ENCODE results near the gene PDCD7. TPM values are rescaled to one million over a fixed set of nuclear protein-coding genes. Genes with fewer than 3 reads are reported as not detected.

Gene PDCD7
- total RNA-seq, 4 donors from 2014 or later = 6.5 to 23.1 (median 17.8) TPM

DNA sequence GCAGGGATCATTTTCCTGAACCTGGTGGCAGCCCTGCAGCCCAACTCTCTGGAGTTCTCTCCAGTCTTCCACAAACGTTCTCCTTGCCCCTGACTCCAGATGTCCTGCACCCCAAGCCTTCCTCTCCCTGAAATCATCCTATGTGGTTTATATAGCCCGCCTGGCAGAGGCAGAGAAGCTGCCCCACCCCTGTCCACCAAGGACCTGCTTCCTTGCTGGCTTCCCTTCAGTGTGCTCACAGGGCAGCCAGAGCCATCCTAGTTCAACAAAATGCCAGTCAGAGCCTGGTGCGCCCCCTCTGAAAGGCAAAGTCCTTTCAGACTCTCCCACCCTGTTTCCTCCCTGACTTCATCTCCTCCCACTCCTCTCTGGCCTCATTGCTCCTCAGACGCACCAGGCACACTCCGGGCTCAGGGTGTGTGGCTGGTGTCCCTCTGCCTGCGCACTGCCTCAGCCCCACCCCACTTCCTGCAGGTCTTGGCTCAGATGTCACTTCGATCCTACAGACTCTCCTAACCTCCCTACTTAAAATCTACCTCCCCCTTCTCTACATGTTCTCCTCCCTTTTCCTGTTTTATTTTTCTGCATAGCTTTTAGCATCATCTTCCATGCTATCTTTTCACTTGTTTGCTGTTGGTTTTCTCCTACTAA is 51.2 kb downstream of the PDCD7 start:
- TF ChIP-seq, protein P1, sequence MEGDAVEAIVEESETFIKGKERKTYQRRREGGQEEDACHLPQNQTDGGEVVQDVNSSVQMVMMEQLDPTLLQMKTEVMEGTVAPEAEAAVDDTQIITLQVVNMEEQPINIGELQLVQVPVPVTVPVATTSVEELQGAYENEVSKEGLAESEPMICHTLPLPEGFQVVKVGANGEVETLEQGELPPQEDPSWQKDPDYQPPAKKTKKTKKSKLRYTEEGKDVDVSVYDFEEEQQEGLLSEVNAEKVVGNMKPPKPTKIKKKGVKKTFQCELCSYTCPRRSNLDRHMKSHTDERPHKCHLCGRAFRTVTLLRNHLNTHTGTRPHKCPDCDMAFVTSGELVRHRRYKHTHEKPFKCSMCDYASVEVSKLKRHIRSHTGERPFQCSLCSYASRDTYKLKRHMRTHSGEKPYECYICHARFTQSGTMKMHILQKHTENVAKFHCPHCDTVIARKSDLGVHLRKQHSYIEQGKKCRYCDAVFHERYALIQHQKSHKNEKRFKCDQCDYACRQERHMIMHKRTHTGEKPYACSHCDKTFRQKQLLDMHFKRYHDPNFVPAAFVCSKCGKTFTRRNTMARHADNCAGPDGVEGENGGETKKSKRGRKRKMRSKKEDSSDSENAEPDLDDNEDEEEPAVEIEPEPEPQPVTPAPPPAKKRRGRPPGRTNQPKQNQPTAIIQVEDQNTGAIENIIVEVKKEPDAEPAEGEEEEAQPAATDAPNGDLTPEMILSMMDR (IDR thresholded peaks at IDR 0.05) = no peak
- no peak for TF ChIP-seq POLR2A (IDR thresholded peaks at IDR 0.05)
- DNase-seq = peak in 2 of 3 donors; percentile 69 to 70
- H3K27ac ChIP-seq = peak overlapping the region in 2 of 4 donors; percentile 26 to 66
- no peaks in the 10 kb centered on the region for H3K27me3 ChIP-seq
- H3K4me1 ChIP-seq = peaks cover 0 to 47% (median 6%) of the 10 kb centered on the region in 4 donors
- H3K9me3 ChIP-seq = no peaks in the 10 kb centered on the region
- no peaks in the 10 kb centered on the region for H3K36me3 ChIP-seq
- no peak overlapping the region for H3K4me3 ChIP-seq

DNA sequence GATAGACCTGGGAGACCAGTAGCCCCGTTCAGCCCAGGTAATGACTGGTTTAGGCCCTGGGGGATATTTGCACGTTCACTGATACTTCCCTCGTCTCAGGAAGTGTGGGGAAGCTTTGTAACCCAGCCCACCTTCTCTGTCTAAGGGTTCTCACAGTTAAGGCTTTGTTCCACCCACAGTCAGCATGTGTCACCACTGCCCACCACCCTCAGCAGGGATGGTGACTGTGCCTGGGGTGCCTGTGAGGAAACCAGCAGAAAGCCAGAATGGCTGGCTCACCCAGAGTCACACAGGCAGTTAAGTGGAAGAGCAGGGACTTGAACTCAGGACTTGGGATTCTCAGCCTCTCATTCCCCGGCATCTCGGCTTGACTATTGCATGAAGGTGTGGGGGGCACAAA is 51.9 kb downstream of the PDCD7 start:
- H3K27ac ChIP-seq = peak overlapping the region in 1 of 4 donors; percentile 66
- H3K27me3 ChIP-seq = no peaks in the 10 kb centered on the region
- H3K4me1 ChIP-seq = peaks cover 0 to 43% (median 6%) of the 10 kb centered on the region in 4 donors
- no peaks in the 10 kb centered on the region for H3K9me3 ChIP-seq
- H3K4me3 ChIP-seq = no peak overlapping the region
- DNase-seq = no peak
- TF ChIP-seq, protein P1 (IDR thresholded peaks at IDR 0.05) = no peak
- TF ChIP-seq POLR2A (IDR thresholded peaks at IDR 0.05) = no peak
- H3K36me3 ChIP-seq = no peaks in the 10 kb centered on the region

DNA sequence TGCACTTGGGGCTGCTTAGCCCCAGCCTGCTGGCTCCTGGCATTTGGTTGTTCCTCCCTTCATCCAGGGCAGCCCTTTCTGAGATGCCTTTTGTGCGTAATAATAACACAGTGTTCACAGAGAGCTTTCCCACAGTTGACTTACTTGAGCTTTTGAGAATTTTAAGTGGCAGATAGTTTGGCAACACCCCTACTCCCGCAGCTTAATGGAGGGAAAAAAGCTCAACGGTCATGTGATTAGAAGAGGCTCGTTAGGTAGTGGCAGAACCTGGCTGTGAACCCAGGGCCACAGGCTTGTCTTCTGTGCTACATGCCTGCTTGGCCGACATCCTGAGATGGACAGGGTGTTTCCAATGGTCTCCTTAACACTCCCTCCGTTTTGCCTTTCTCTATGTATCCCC is 52.3 kb downstream of the PDCD7 start:
- no peak overlapping the region for H3K27ac ChIP-seq
- H3K27me3 ChIP-seq = no peaks in the 10 kb centered on the region
- H3K4me1 ChIP-seq = peaks cover 0 to 38% (median 6%) of the 10 kb centered on the region in 4 donors

DNA sequence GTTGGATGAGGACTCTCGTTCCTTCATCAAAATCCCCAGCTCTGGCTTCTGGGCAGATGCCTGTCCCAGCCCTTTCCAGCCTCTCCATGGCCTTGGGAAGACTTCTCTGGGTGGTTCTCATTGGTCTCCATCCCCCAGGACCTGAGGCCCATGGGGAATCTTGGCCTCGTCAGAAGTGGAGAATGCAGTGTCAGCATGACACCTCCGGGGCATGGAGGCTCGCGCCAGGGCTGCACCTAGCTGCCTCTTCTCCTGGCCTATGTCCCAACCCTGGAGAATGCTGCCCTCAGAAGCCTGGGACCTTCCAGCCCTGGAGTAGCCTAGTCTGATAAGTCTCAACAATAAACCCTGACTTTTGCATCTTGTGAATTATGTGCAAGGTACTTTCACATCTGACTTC is 54.0 kb downstream of the PDCD7 start:
- DNase-seq = no peak
- Histone ChIP-seq H3K36me3 (no peaks in the 10 kb centered on the region), H3K4me3 (no peak overlapping the region), H3K9me3 (no peaks in the 10 kb centered on the region), H3K4me1 (peaks cover 0 to 30% (median 6%) of the 10 kb centered on the region in 4 donors), H3K27ac (no peak overlapping the region), H3K27me3 (no peaks in the 10 kb centered on the region)
- no peak for TF ChIP-seq POLR2A (IDR thresholded peaks at IDR 0.05)
- TF ChIP-seq, protein P1 (IDR thresholded peaks at IDR 0.05) = no peak

More for the DNA sequence above, 52.3 kb downstream of the PDCD7 start:
- H3K36me3 ChIP-seq = no peaks in the 10 kb centered on the region
- no peaks in the 10 kb centered on the region for H3K9me3 ChIP-seq
- H3K4me3 ChIP-seq = no peak overlapping the region
- TF ChIP-seq, protein P1 (IDR thresholded peaks at IDR 0.05) = no peak
- no peak for TF ChIP-seq POLR2A (IDR thresholded peaks at IDR 0.05)
- DNase-seq = no peak

DNA sequence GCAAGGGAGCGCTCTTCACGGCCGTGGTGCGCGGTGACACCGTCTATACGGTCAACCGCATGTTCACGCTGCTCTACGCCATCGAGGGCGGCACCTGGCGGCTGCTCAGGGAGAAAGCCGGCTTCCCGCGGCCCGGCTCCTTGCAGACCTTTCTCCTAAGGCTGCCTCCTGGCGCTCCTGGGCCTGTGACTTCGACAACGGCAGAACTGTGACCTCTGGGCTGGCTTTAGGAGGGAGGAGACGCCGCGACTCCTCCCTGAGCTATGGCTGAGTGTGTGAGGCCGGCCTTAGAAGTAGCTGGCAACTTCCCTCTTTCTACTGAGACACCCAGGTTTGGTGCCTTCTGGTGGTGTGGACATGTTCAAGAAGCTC is 55.6 kb downstream of the PDCD7 start:
- H3K36me3 ChIP-seq = no peaks in the 10 kb centered on the region
- peak overlapping the region in 1 of 4 donors; percentile 72 for H3K27ac ChIP-seq
- H3K4me1 ChIP-seq = peaks cover 0 to 25% (median 6%) of the 10 kb centered on the region in 4 donors
- H3K9me3 ChIP-seq = no peaks in the 10 kb centered on the region
- TF ChIP-seq, protein P1 (IDR thresholded peaks at IDR 0.05) = peak in 4 of 6 experiments; percentile 55 to 92 (median 84)
- TF ChIP-seq POLR2A (IDR thresholded peaks at IDR 0.05) = peak in 1 of 2 donors; percentile 20
- H3K27me3 ChIP-seq = no peaks in the 10 kb centered on the region
- peak; percentile 27 to 92 (median 91) for DNase-seq
- H3K4me3 ChIP-seq = peak overlapping the region in 2 of 4 donors; percentile 6 to 11

Measured in Peyer's patch (tissue), 4 donors.